ENCODE data around the gene AFG3L2.

AFG3L2 gene

GRCh38 chr18:12299862-12300261 lies 77.2 kb downstream of the AFG3L2 start:
- no peak for DNase-seq

- no peak for DNase-seq
These were observed 80.6 kb downstream of the AFG3L2 start for GRCh38 chr18:12296457-12296856.

- DNase-seq: no peak
These were observed 81.0 kb downstream of the AFG3L2 start for GRCh38 chr18:12296087-12296403.

DNA sequence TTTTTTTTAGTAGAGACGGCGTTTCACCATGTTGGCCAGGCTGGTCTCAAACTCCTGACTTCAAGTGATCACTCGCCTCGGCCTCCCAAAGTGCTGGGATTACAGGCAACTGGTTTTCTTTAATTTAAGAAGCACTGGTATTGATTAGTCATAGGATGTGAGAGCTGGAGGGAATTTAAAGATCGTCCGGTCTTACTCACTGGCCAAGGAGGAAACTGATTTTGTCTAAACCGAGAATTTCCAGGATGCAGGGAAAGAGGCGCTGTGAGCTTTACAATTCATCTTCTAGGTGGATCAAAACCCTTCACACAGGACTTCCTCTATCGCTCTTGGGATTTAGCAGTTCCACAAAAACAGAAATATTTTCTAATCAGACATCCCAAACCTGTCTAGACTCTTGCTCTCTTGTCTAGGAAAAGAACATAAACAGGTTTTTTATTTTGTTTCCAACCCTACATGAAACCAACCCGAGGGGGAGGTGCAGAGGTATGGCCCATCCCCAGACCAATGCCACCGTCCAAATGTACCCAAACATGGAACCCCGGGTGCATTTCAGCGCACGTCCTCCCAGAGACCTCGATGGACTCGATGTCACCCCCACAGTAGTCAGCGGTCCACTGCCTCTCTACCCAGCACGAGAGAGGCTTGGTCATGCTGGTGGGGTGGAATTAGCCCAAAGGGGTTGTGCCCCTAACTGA lies 81.5 kb downstream of the AFG3L2 start:
- no peak for DNase-seq

DNA sequence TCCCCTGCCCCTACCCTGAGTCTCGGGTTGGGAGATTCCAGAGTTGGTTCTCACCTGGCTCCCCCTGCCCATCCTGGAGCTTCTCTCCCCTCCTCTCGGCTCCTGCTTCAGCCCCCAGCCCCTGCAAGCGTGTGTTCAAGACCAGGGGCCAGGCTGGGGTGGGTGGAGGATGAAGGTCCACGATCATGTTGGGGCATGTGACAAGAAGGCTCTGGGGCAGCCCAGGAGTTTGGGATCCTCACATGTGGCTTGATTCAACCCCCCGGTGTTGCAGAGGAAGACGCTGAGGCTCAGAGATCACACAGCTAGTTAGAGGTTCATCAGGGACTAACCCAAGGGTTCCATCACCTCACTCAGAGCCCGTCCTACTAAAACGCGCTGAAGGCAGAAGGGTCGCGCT lies 83.2 kb downstream of the AFG3L2 start:
- DNase-seq: no peak

DNA sequence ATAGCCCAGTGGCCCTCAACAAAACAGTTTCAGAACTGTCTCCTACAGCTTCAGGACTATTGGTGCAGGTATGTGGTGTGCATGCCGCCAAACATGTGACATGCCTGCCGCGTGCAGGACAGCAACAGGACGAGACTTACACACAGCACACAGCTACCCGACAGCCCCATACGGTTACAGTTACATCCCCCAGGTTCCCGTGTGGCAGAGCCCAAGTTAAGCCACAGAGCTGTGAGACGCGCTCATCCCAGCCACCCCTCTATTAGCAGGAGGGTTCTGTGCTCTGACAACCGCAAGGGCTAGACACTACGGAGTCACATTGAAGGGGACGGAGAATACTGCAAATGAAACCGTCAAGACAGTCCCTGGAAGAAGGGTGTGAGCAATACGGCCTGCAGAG lies 85.3 kb downstream of the AFG3L2 start:
- no peak for DNase-seq

DNA sequence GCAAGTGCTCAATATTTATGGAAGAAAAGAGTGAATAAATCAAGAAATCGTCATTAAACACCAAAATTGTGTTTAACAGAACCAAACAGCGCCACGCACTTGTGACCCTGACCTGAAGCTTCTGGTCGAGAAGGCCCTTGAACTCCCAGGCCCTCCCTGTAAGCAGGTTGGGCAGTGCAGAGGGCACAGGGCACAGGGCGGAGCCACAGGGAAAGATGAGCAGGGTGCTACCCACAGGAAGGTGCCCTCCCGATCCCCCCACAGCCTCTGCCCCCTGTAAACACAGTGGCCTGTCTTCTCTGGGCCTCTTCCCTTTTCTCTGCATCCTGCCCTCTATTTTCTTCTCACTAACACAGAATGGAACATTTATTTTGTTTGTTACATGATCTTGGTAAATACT lies 85.9 kb downstream of the AFG3L2 start:
- DNase-seq: no peak

DNA sequence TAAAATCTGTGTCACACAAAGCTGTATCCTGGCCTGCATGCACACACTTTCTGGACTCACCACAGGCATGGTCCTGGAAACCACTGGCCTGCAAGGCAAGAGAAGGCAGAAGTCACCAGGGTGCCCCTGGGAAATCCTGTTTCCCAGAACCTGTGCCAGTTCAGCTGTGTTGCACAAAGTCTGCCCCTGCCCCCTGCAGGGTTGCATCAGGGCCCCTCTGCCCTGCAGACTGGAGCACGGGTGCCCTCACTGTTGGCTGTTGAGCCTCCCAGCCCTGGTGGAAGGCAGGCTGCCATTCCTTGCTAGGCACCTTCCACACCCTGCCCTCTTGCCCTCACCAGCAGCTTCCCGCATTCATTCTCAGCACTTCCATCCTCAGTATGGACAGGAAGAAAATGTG lies 86.9 kb downstream of the AFG3L2 start:
- no peak for DNase-seq

DNA sequence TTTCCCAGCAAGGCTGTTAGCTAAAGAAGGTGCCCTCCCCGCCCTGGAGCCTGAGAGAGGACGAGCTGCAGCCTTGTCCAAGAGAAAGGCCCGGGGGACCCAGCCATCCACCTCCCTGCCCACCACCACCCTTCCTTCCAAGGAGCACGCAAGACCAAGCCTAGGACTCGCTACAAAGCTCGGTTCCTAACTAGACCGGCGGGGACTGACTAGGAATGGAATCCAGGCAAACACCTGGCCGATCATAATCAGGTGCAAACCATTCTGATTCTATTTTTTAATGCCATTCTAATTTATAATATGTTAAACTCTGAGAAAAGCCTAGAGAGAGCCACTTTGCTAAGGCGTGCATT lies 88.6 kb downstream of the AFG3L2 start:
- no peak for DNase-seq

GRCh38 chr18:12287684-12288402 lies 89.2 kb downstream of the AFG3L2 start:
- DNase-seq: no peak

DNA sequence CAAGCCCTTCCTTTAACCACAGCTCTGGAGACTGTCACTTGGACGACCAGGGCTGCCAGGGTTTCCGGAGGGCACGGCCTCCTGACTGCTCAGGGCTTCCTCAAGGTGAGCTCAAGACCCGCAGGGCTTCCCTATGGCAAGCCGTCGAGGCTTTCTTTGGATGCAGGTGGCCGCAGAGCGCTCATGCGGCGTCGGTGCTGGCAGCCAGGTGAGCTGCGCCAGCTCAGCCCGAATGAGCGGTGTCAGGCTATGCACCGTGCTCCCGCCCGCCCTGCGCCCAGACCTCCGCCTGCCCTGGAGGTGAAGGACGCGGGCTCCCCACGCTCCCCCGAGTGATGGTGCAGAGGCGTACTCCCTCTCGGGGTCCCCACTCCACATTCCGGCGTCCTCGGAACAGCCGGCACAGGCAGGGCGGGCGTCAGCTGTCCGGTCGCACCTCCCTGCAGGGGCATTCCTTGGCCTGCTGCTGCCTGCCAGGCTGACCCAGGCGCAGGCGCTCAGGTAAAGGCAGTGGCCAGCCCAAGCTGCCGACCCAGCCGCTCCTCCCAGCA lies 89.8 kb downstream of the AFG3L2 start:
- DNase-seq: no peak

GRCh38 chr18:12283666-12284065 lies 93.4 kb downstream of the AFG3L2 start:
- DNase-seq: no peak

DNA sequence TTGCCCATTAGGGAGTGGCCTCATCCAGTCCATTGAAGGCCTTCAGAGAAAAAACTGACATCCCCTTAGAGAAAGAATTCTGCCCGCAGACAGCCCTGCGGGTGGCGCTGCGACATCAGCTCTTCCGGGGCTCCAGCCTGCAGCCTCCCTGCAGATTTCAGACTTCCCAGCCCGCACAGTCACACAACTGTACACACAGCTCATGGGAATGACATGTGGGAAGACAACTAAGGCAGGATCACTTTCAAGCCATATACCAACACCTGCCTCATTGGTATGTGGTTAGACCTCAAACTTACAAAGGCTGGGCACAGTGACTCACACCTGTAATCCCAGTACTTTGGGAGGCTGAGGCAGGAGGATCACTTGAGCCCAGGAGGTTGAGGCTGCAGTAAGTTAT lies 93.8 kb downstream of the AFG3L2 start:
- DNase-seq: peak; percentile 13

DNA sequence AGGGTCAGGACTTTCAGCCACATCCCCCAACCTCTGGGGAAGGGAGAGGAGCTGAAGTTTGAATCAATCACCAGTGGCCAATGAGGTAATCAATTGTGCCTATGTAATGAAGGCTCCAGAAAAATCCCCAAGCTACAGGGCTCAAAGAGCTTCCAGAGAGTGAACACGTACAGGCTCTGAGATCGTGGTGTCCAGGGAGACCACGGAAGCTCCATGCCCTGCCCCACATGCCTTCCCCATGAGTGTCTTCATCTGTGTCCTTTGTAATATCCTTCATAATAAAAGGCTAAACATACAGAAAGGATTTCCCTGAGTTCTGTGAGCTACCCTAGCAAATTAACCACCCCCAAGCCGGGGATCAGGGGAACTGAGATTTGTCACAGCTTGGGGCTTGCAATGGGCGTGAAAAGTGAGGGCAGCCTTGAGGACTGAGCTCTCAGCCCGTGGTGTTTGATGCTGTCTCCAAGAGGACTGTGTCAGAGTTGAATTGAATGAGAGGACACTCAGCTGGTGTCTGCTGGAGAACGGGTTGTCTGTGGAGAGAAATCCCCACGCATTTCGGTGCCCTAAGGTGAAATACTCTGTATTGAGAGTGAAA lies 94.5 kb downstream of the AFG3L2 start:
- no peak for DNase-seq

DNA sequence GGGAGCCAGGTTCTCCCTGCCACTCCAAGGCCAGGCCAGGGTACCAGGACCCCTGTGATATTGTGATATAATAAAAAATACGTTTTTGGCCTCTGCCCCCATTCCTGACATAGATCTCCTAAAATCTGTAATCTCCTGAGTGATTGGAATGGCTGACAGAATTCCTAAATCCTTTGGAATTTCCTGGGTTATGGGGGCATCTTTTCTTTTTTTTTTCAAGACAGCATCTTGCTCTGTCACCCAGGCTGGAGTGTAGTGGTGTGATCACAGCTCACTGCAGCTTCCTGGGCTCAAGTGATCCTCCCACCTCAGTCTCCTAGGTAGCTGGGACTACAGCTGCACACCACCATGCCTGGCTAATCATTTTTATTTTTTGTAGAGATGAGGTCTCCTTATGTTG lies 95.2 kb downstream of the AFG3L2 start:
- DNase-seq: no peak

GRCh38 chr18:12279781-12280531 lies 97.1 kb downstream of the AFG3L2 start:
- DNase-seq: no peak

Data from COR-L47 (cell line).